Measurements from ENCODE around the gene FBXO44.

DNA sequence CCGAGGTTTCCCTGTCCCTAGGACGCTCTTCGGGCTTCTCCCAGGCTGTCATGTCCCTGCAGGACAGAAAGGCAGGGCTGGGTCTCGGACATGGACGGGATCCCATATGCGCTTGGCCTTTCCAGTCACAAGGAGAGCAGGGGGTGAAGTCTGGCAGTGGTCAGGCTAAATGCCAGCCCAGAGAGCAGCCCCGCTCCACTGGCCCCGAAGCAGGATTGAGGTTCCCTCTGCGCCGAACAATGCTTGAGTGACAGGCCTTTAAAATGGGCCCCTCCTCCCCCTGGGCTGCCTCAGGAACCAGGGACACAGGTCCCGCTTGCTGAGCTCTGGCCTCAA is 49.5 kb downstream of the FBXO44 start:
- no peak for TF ChIP-seq POLR2AphosphoS5 (IDR thresholded peaks at IDR 0.05; ENCODE audit: low read depth, low read length)
- TF ChIP-seq, protein P1, sequence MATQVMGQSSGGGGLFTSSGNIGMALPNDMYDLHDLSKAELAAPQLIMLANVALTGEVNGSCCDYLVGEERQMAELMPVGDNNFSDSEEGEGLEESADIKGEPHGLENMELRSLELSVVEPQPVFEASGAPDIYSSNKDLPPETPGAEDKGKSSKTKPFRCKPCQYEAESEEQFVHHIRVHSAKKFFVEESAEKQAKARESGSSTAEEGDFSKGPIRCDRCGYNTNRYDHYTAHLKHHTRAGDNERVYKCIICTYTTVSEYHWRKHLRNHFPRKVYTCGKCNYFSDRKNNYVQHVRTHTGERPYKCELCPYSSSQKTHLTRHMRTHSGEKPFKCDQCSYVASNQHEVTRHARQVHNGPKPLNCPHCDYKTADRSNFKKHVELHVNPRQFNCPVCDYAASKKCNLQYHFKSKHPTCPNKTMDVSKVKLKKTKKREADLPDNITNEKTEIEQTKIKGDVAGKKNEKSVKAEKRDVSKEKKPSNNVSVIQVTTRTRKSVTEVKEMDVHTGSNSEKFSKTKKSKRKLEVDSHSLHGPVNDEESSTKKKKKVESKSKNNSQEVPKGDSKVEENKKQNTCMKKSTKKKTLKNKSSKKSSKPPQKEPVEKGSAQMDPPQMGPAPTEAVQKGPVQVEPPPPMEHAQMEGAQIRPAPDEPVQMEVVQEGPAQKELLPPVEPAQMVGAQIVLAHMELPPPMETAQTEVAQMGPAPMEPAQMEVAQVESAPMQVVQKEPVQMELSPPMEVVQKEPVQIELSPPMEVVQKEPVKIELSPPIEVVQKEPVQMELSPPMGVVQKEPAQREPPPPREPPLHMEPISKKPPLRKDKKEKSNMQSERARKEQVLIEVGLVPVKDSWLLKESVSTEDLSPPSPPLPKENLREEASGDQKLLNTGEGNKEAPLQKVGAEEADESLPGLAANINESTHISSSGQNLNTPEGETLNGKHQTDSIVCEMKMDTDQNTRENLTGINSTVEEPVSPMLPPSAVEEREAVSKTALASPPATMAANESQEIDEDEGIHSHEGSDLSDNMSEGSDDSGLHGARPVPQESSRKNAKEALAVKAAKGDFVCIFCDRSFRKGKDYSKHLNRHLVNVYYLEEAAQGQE (IDR thresholded peaks at IDR 0.05; ENCODE audit: insufficient read depth in 1 of 2, low read depth in 2 of 2, low read length in 2 of 2) = no peak
